BLaER1 (cell line): Measurements from ENCODE around the gene GAA.

Experiments used
- H3K27ac ChIP-seq: shearing (Covaris generic); formaldehyde crosslinking; 2 replicates; pipeline ENCODE4 v1.8.1; 2022
- H3K27me3 ChIP-seq: shearing (Covaris generic); formaldehyde crosslinking; 2 replicates; pipeline ENCODE4 v1.8.1; 2022
- H3K36me3 ChIP-seq: shearing (Covaris generic); formaldehyde crosslinking; 2 replicates; pipeline ENCODE4 v1.8.1; 2022
- H3K4me1 ChIP-seq: shearing (Covaris generic); formaldehyde crosslinking; 2 replicates; pipeline ENCODE4 v1.8.1; 2022
- H3K4me2 ChIP-seq: shearing (Covaris generic); formaldehyde crosslinking; 2 replicates; pipeline ENCODE4 v1.8.1; 2022
- H3K4me3 ChIP-seq: shearing (Covaris generic); formaldehyde crosslinking; 2 replicates; pipeline ENCODE4 v1.8.1; 2022
- H3K9ac ChIP-seq: shearing (Covaris generic); formaldehyde crosslinking; 2 replicates; pipeline ENCODE4 v1.8.1; 2022
- H3K9me3 ChIP-seq: shearing (Covaris generic); formaldehyde crosslinking; 2 replicates; pipeline ENCODE4 v1.8.1; 2022
- H4K20me1 ChIP-seq: shearing (Covaris generic); formaldehyde crosslinking; 2 replicates; pipeline ENCODE4 v1.8.1; 2022
- Cebpa-rat ChIP-seq: shearing (Covaris generic); IDR thresholded peaks from 2 replicates; pipeline ENCODE4 v1.8.1; 2022

The GAA gene

GRCh38 chr17:80065478-80066170 lies 35.8 kb upstream of the GAA start:
- Histone ChIP-seq H3K9me3 (no peaks in the 10 kb centered on the region), H3K27ac (no peak overlapping the region), H3K27me3 (no peaks in the 10 kb centered on the region), H3K36me3 (no peaks in the 10 kb centered on the region), H4K20me1 (no peaks in the 10 kb centered on the region), H3K4me2 (no peak overlapping the region), H3K4me1 (no peaks in the 10 kb centered on the region), H3K9ac (no peak overlapping the region), H3K4me3 (no peak overlapping the region)
- no peak for TF ChIP-seq Cebpa-rat

- Histone ChIP-seq H3K27me3 (no peaks in the 10 kb centered on the region), H3K4me1 (peaks cover 14% of the 10 kb centered on the region), H4K20me1 (no peaks in the 10 kb centered on the region), H3K4me2 (no peak overlapping the region), H3K36me3 (no peaks in the 10 kb centered on the region), H3K4me3 (no peak overlapping the region), H3K9ac (no peak overlapping the region), H3K27ac (no peak overlapping the region), H3K9me3 (no peaks in the 10 kb centered on the region)
- TF ChIP-seq Cebpa-rat = no peak
Measured at GRCh38 chr17:80067393-80067986, 33.9 kb upstream of the GAA start.

- Histone ChIP-seq H3K27me3 (no peaks in the 10 kb centered on the region), H3K4me2 (no peak overlapping the region), H3K36me3 (no peaks in the 10 kb centered on the region), H3K4me1 (peaks cover 19% of the 10 kb centered on the region), H3K9me3 (no peaks in the 10 kb centered on the region), H3K27ac (no peak overlapping the region), H3K4me3 (no peak overlapping the region), H3K9ac (no peak overlapping the region), H4K20me1 (no peaks in the 10 kb centered on the region)
- TF ChIP-seq Cebpa-rat = no peak
Measured at GRCh38 chr17:80068301-80069222, 32.8 kb upstream of the GAA start.

- Histone ChIP-seq H3K27ac (no peak overlapping the region), H4K20me1 (no peaks in the 10 kb centered on the region), H3K4me1 (peaks cover 23% of the 10 kb centered on the region), H3K27me3 (no peaks in the 10 kb centered on the region), H3K4me3 (no peak overlapping the region), H3K36me3 (no peaks in the 10 kb centered on the region), H3K9ac (no peak overlapping the region), H3K4me2 (no peak overlapping the region), H3K9me3 (no peaks in the 10 kb centered on the region)
- TF ChIP-seq Cebpa-rat = no peak
Measured at GRCh38 chr17:80070375-80071115, 30.8 kb upstream of the GAA start.

GRCh38 chr17:80071116-80071841 lies 30.1 kb upstream of the GAA start:
- Histone ChIP-seq H3K9me3 (no peaks in the 10 kb centered on the region), H3K9ac (no peak overlapping the region), H3K4me2 (peak overlapping the region; percentile 47), H3K4me3 (no peak overlapping the region), H4K20me1 (no peaks in the 10 kb centered on the region), H3K27me3 (no peaks in the 10 kb centered on the region), H3K27ac (no peak overlapping the region), H3K36me3 (no peaks in the 10 kb centered on the region), H3K4me1 (peaks cover 23% of the 10 kb centered on the region)
- TF ChIP-seq Cebpa-rat = no peak

- Histone ChIP-seq H3K9me3 (no peaks in the 10 kb centered on the region), H3K4me2 (no peak overlapping the region), H3K9ac (no peak overlapping the region), H3K36me3 (no peaks in the 10 kb centered on the region), H4K20me1 (no peaks in the 10 kb centered on the region), H3K27ac (no peak overlapping the region), H3K4me1 (peaks cover 23% of the 10 kb centered on the region), H3K27me3 (no peaks in the 10 kb centered on the region), H3K4me3 (no peak overlapping the region)
- TF ChIP-seq Cebpa-rat = no peak
Measured at GRCh38 chr17:80072410-80072809, 29.0 kb upstream of the GAA start.

- H3K4me3 ChIP-seq = no peak overlapping the region
- H3K36me3 ChIP-seq = no peaks in the 10 kb centered on the region
- H3K27ac ChIP-seq = no peak overlapping the region
- no peaks in the 10 kb centered on the region for H4K20me1 ChIP-seq
- H3K27me3 ChIP-seq = no peaks in the 10 kb centered on the region
- no peak overlapping the region for H3K4me2 ChIP-seq
- H3K4me1 ChIP-seq = peaks cover 24% of the 10 kb centered on the region
- no peaks in the 10 kb centered on the region for H3K9me3 ChIP-seq
- H3K9ac ChIP-seq = no peak overlapping the region
- TF ChIP-seq Cebpa-rat = no peak
Measured at GRCh38 chr17:80080081-80080480, 21.3 kb upstream of the GAA start.

- peaks cover 34% of the 10 kb centered on the region for H3K4me1 ChIP-seq
- H4K20me1 ChIP-seq = no peaks in the 10 kb centered on the region
- no peak overlapping the region for H3K27ac ChIP-seq
- no peaks in the 10 kb centered on the region for H3K9me3 ChIP-seq
- no peak overlapping the region for H3K9ac ChIP-seq
- H3K4me3 ChIP-seq = no peak overlapping the region
- no peaks in the 10 kb centered on the region for H3K36me3 ChIP-seq
- H3K27me3 ChIP-seq = no peaks in the 10 kb centered on the region
- no peak overlapping the region for H3K4me2 ChIP-seq
- no peak for TF ChIP-seq Cebpa-rat
Measured at GRCh38 chr17:80081596-80081995, 19.8 kb upstream of the GAA start.
